GM12872 (cell line): ENCODE measurements around the gene IMMT.

Experiments used
- CTCF ChIP-seq: IDR thresholded peaks from 3 replicates; pipeline ENCODE4 v1.5.1; 2011; ENCODE audit warnings: low read depth, mild to moderate bottlenecking, low read length, moderate library complexity; ENCODE audit not compliant: insufficient read depth

IMMT gene

GRCh38 chr2:86216575-86217555 lies 21.6 kb upstream of the IMMT start:
- no peak for TF ChIP-seq CTCF

- no peak for TF ChIP-seq CTCF
These were observed 19.2 kb upstream of the IMMT start for GRCh38 chr2:86214503-86214832.

DNA sequence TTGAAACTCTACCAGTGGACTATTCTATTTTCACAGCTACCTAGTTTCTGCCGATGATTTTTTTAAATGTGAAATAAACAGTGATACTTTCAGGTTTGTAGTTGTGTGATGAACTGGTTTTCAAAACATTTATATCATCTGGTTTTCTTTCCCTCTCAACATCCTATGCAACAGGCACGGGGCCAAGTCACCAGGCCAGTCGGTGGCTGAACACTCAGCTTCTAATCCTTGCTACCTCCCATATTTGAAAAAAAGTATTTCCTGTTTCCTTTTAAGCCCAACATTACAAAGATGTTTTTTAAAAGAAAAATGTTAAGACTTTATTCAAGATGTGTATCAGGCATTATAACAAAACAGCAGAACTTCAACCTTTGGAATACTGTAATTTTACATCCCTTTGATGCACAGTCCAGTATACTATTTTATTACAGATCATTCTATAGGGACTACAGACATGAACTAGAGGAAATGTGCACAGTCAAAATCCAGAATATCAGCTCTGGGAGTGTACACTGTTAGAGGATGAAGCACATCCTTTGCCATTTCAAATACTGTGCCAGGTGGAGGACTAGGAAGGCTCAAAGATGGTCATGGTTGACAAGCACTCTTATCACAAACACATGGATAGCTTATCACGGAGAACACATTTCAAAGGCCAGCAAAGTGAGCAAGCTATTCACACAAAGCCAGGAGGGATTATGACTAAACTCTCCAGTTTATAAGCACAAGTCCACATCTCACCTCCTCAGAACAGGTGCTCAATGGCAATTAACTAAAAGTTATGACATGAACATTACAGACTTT lies 18.6 kb upstream of the IMMT start:
- no peak for TF ChIP-seq CTCF

GRCh38 chr2:86213056-86213455 lies 17.8 kb upstream of the IMMT start:
- TF ChIP-seq CTCF = no peak

- no peak for TF ChIP-seq CTCF
These were observed 16.5 kb upstream of the IMMT start for GRCh38 chr2:86211796-86212188.

DNA sequence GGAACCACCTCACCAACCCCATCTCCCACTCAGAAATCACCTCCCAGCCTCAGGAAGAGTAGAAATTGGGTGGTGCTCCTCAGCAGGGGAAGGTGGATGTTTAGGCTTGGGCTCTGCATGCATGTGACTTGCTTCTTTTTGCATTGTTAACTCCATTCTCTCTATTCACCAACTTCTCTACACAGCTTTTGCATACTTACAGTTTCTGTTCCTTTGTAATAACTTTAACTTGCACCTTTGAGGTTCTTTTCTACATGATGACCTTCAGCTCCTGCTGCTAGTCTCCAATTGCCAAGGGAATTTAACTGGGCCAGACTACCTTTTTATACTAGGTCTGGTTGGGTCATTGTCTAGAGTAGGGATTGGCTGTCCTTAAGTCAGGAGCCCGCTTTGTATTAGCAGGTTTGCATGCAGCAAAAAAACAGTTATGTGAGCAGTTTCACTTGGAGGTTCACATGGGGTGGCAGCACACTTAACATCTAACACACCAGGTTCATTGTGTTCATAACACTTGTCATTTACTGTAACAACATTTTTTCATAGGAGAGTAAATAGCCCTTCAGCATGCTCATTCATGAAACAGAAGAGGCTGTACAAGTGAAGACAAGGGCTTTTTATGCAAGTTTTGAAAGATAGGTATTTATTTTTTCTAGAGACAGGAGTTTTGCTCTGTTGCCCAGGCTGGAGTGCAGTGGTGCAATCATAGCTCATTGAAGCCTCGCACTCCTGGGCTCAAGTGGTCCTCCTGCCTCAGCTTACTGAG lies 16.0 kb upstream of the IMMT start:
- no peak for TF ChIP-seq CTCF

DNA sequence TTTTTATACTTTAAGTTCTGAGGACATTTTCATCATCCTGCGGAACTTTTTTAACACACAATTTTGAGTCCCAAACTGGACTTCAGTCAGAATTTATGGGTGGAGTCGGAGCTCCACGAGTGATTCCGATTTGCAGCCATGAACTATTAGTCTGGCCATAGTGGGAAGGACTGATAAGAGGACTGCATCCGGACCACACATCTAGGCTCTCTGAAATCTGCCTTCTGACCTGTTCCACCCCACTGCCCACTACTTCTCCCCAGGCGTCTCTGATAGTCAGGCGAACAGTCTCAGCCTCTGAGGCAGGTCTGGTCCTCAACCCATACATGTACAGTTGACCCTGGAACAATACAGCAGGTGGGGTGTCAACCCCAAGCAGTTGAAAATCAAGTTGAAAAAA lies 9.2 kb upstream of the IMMT start:
- TF ChIP-seq CTCF = no peak
